Astrocyte (in vitro differentiated cells and primary cell): ENCODE data around the gene EPS15. TPM values are rescaled to one million over a fixed set of nuclear protein-coding genes. Genes with fewer than 3 reads are reported as not detected.

Experiments used
- DNase-seq: peaks from one replicate; pipeline ENCODE4 v3.0.0-alpha.2; 2010; ENCODE audit warnings: low read depth
- FAIRE-seq: peaks from 2 replicates; lab custom pipeline; 2011; peaks lifted over from hg19 to GRCh38; lab: Jason Lieb, UNC
- H2AFZ ChIP-seq: 2 replicates; pipeline ENCODE4 v1.6.0; 2012; ENCODE audit warnings: low read depth, low read length, inconsistent platforms
- H3K27ac ChIP-seq: 2 replicates; pipeline ENCODE4 v1.5.1; 2011; ENCODE audit warnings: low read depth, low read length, inconsistent platforms
- H3K27me3 ChIP-seq: 2 replicates; pipeline ENCODE4 v1.6.0; 2011; ENCODE audit warnings: low read length, inconsistent platforms; ENCODE audit not compliant: insufficient read depth
- H3K36me3 ChIP-seq: 2 replicates; pipeline ENCODE4 v1.5.1; 2011; ENCODE audit warnings: low read length, inconsistent platforms; ENCODE audit not compliant: insufficient read depth
- H3K4me1 ChIP-seq: 2 replicates; pipeline ENCODE4 v1.5.1; 2011; ENCODE audit warnings: low read length, inconsistent platforms; ENCODE audit not compliant: insufficient read depth
- H3K4me2 ChIP-seq: 2 replicates; pipeline ENCODE4 v1.6.0; 2012; ENCODE audit warnings: low read length, inconsistent platforms
- H3K4me3 ChIP-seq: 2 replicates; pipeline ENCODE4 v1.5.1; 2011; ENCODE audit warnings: low read depth, mild to moderate bottlenecking, low read length, inconsistent platforms; ENCODE audit not compliant: insufficient read depth
- H3K79me2 ChIP-seq: 2 replicates; pipeline ENCODE4 v1.6.0; 2012; ENCODE audit warnings: mild to moderate bottlenecking, low read length, inconsistent platforms; ENCODE audit not compliant: insufficient read depth
- H3K9ac ChIP-seq: 2 replicates; pipeline ENCODE4 v1.6.0; 2012; ENCODE audit warnings: mild to moderate bottlenecking, low read length, inconsistent platforms
- H3K9me3 ChIP-seq: 2 replicates; pipeline ENCODE4 v1.5.1; 2012; ENCODE audit warnings: low read depth, mild to moderate bottlenecking, low read length, inconsistent platforms; ENCODE audit not compliant: insufficient read depth
- H4K20me1 ChIP-seq: 2 replicates; pipeline ENCODE4 v1.6.0; 2012; ENCODE audit warnings: low read length, inconsistent platforms; ENCODE audit not compliant: insufficient read depth
- H3K27ac Mint-ChIP-seq: one replicate; pipeline ENCODE4 v1.8.0; 2021; ENCODE audit warnings: mild to moderate bottlenecking, mixed read lengths; ENCODE audit not compliant: unreplicated experiment
- H3K27me3 Mint-ChIP-seq: one replicate; pipeline ENCODE4 v1.8.0; 2021; ENCODE audit warnings: low read depth, mixed read lengths; ENCODE audit not compliant: unreplicated experiment
- H3K36me3 Mint-ChIP-seq: one replicate; pipeline ENCODE4 v1.8.0; 2021; ENCODE audit warnings: low read depth, mixed read lengths; ENCODE audit not compliant: unreplicated experiment
- H3K4me1 Mint-ChIP-seq: one replicate; pipeline ENCODE4 v1.8.0; 2021; ENCODE audit warnings: low read depth, mixed read lengths; ENCODE audit not compliant: unreplicated experiment
- H3K4me3 Mint-ChIP-seq: one replicate; pipeline ENCODE4 v1.8.0; 2021; ENCODE audit warnings: mild to moderate bottlenecking, moderate library complexity, mixed read lengths; ENCODE audit not compliant: unreplicated experiment
- H3K9me3 Mint-ChIP-seq: one replicate; pipeline ENCODE4 v1.8.0; 2021; ENCODE audit warnings: mild to moderate bottlenecking, mixed read lengths; ENCODE audit not compliant: unreplicated experiment
- EZH2 ChIP-seq: IDR thresholded peaks from 2 replicates; pipeline ENCODE4 v1.6.1; 2012; ENCODE audit warnings: mild to moderate bottlenecking, low read length, inconsistent platforms; ENCODE audit not compliant: insufficient read depth
- total RNA-seq: library from RNA; stranded (reverse); gene quantifications from 2 replicates; pipeline ENCODE4 v1.2.1, GENCODE V29; 2021
- TF ChIP-seq, protein P1 (sequence below): IDR thresholded peaks from 2 replicates; pipeline ENCODE4 v1.5.1; 2011; ENCODE audit warnings: low read depth, mild to moderate bottlenecking, inconsistent platforms, low read length, moderate library complexity; ENCODE audit not compliant: insufficient read depth

The EPS15 gene
- total RNA-seq, 1 donor from 2014 or later = 70.6 TPM

DNA sequence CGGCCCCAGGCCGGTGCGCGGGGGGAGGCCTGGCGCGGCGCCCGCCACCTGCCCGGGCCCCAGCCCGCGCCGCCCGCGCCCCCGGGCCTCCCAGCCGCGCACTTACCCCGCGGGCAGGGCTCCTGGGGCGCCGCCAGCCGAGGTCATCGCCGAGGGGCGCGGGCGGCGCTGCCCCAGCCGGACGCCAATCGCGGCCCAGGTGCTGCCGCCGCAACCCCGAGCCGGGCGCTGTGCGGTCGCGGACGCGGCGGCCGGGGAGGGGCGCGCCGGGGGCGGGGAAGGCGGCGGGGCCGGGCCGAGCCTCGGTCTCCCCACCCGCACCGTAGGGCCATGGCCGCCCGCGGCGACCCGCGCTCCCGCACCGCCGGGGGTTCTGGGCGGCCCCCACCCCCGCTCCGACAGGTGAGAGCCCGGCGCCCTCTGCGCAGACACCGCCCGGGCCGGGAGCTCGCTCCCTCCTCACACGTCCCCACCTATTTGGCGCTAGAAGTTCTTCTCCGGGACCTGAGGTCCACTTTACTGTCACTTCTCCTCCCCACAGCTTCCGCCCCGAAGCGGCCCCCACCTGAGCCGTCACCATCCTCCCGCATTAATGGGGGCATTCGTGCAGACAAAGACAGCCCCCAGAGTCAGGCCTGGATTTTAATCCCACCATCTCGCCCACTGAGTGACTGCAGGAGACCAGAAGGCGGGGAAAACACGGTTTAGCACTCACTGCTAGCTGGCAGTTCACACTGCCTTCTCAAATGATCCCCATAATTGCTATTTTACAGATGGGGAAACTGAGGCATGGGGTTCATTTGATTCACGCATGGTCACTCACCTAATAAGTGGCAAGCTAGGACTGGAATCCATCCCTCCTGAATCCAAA, 188.5 kb downstream of the EPS15 start, which contains the start of gene TTC39A:
TSS of gene TTC39A (minus strand) at position 232 of the 871 bp plus-strand sequence. CDS start at position 147, 85 bp downstream.
- no peak for FAIRE-seq
- peak within 1 kb of the TSS; percentile 53 for H3K27ac Mint-ChIP-seq

GRCh38 chr1:51329443-51330325, 189.4 kb downstream of the EPS15 start:
- Histone ChIP-seq H3K9me3 (no peaks in the 10 kb centered on the region), H3K4me3 (no peak overlapping the region), H3K36me3 (no peaks in the 10 kb centered on the region), H3K4me1 (peaks cover 20% of the 10 kb centered on the region), H3K27me3 (no peaks in the 10 kb centered on the region), H4K20me1 (no peaks in the 10 kb centered on the region), H3K9ac (no peak overlapping the region), H3K27ac (no peak overlapping the region), H3K79me2 (no peaks in the 10 kb centered on the region), H3K4me2 (peak overlapping the region; percentile 83), H2AFZ (no peak overlapping the region)
- Mint-ChIP-seq H3K9me3 (no peaks in the 10 kb centered on the region), H3K27me3 (peaks cover 15% of the 10 kb centered on the region), H3K27ac (no peak overlapping the region), H3K36me3 (no peaks in the 10 kb centered on the region), H3K4me1 (peaks cover 23% of the 10 kb centered on the region), H3K4me3 (no peak overlapping the region)
- TF ChIP-seq EZH2 = no peak
- TF ChIP-seq, protein P1, sequence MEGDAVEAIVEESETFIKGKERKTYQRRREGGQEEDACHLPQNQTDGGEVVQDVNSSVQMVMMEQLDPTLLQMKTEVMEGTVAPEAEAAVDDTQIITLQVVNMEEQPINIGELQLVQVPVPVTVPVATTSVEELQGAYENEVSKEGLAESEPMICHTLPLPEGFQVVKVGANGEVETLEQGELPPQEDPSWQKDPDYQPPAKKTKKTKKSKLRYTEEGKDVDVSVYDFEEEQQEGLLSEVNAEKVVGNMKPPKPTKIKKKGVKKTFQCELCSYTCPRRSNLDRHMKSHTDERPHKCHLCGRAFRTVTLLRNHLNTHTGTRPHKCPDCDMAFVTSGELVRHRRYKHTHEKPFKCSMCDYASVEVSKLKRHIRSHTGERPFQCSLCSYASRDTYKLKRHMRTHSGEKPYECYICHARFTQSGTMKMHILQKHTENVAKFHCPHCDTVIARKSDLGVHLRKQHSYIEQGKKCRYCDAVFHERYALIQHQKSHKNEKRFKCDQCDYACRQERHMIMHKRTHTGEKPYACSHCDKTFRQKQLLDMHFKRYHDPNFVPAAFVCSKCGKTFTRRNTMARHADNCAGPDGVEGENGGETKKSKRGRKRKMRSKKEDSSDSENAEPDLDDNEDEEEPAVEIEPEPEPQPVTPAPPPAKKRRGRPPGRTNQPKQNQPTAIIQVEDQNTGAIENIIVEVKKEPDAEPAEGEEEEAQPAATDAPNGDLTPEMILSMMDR = no peak
- FAIRE-seq (no peak), DNase-seq (no peak)

More for the DNA sequence above, 188.5 kb downstream of the EPS15 start, which contains the start of gene TTC39A:
- DNase-seq = no peak
- H3K36me3 Mint-ChIP-seq = no peaks in the 10 kb centered on the region
- H2AFZ ChIP-seq = peak within 1 kb of the TSS; percentile 66
- peak within 1 kb of the TSS; percentile 72 for H3K4me3 Mint-ChIP-seq
- H4K20me1 ChIP-seq = no peaks in the 10 kb centered on the region
- H3K27me3 Mint-ChIP-seq = peaks cover 15% of the 10 kb centered on the region
- H3K4me2 ChIP-seq = peak within 1 kb of the TSS; percentile 83
- peaks cover 23% of the 10 kb centered on the region for H3K4me1 Mint-ChIP-seq
- H3K9ac ChIP-seq = peak within 1 kb of the TSS; percentile 54
- no peak within 1 kb of the TSS for H3K27ac ChIP-seq
- H3K9me3 Mint-ChIP-seq = no peaks in the 10 kb centered on the region
- H3K27me3 ChIP-seq = no peaks in the 10 kb centered on the region
- H3K79me2 ChIP-seq = no peaks in the 10 kb centered on the region
- H3K4me3 ChIP-seq = peak within 1 kb of the TSS; percentile 50
- no peaks in the 10 kb centered on the region for H3K9me3 ChIP-seq
- H3K4me1 ChIP-seq = peaks cover 20% of the 10 kb centered on the region
- no peaks in the 10 kb centered on the region for H3K36me3 ChIP-seq
- TF ChIP-seq, protein P1 = no peak
- TF ChIP-seq EZH2 = no peak
